ENCODE measurements around the gene SH3BP5. TPM values are rescaled to one million over a fixed set of nuclear protein-coding genes. Genes with fewer than 3 reads are reported as not detected.

Gene SH3BP5
- total RNA-seq, 1 donor, result 9.1 TPM

- no peak for TF ChIP-seq CTCF (IDR thresholded peaks at IDR 0.05; ENCODE audit: insufficient read depth, low read depth, low read length)
- no peak for DNase-seq (ENCODE audit: low read depth)
These were observed 110.7 kb downstream of the SH3BP5 start for GRCh38 chr3:15221574-15222217.

GRCh38 chr3:15220661-15221060, 111.7 kb downstream of the SH3BP5 start:
- no peak overlapping the region for H3K4me3 ChIP-seq (ENCODE audit: low read depth, low read length)
- DNase-seq (ENCODE audit: low read depth), result no peak
- TF ChIP-seq CTCF (IDR thresholded peaks at IDR 0.05; ENCODE audit: insufficient read depth, low read depth, low read length), result no peak

More at GRCh38 chr3:15221574-15222217, 110.7 kb downstream of the SH3BP5 start:
- no peak overlapping the region for H3K4me3 ChIP-seq (ENCODE audit: low read depth, low read length)

GRCh38 chr3:15220056-15220455, 112.3 kb downstream of the SH3BP5 start:
- H3K4me3 ChIP-seq (ENCODE audit: low read depth, low read length), result no peak overlapping the region
- TF ChIP-seq CTCF (IDR thresholded peaks at IDR 0.05; ENCODE audit: insufficient read depth, low read depth, low read length), result no peak
- no peak for DNase-seq (ENCODE audit: low read depth)

GRCh38 chr3:15218689-15219088, 113.7 kb downstream of the SH3BP5 start:
- no peak for TF ChIP-seq CTCF (IDR thresholded peaks at IDR 0.05; ENCODE audit: insufficient read depth, low read depth, low read length)
- no peak for DNase-seq (ENCODE audit: low read depth)

GRCh38 chr3:15217841-15218267, 114.5 kb downstream of the SH3BP5 start:
- no peak overlapping the region for H3K4me3 ChIP-seq (ENCODE audit: low read depth, low read length)
- DNase-seq (ENCODE audit: low read depth), result no peak
- no peak for TF ChIP-seq CTCF (IDR thresholded peaks at IDR 0.05; ENCODE audit: insufficient read depth, low read depth, low read length)

More at GRCh38 chr3:15218689-15219088, 113.7 kb downstream of the SH3BP5 start:
- no peak overlapping the region for H3K4me3 ChIP-seq (ENCODE audit: low read depth, low read length)

- H3K4me3 ChIP-seq (ENCODE audit: low read depth, low read length), result no peak overlapping the region
- TF ChIP-seq CTCF (IDR thresholded peaks at IDR 0.05; ENCODE audit: insufficient read depth, low read depth, low read length), result no peak
- DNase-seq (ENCODE audit: low read depth), result no peak
These were observed 115.2 kb downstream of the SH3BP5 start for GRCh38 chr3:15217011-15217671.

Measured in fibroblast of villous mesenchyme (primary cell).